HL-60 (cell line): ENCODE measurements around the gene CLK4.

Experiments
- DNase-seq, 2 experiments: peaks; one replicate each; pipeline ENCODE4 v3.0.0-alpha.2; 2010 to 2020; ENCODE audit warnings: low read depth in 1 of 2, low spot score in 1 of 2
- H3K27ac ChIP-seq: fragments of 250-450 bp; sonication (Bioruptor Pico); replicated peaks from 2 replicates; pipeline ENCODE4 v1.5.1; 2020; ENCODE audit warnings: mild to moderate bottlenecking, moderate library complexity
- H3K27me3 ChIP-seq: fragments of 250-450 bp; sonication (Bioruptor Pico); 2 replicates; pipeline ENCODE4 v1.5.1; 2021; ENCODE audit warnings: mild to moderate bottlenecking, moderate library complexity; ENCODE audit not compliant: insufficient read depth, poor library complexity, severe bottlenecking
- H3K4me3 ChIP-seq: replicated peaks from 2 replicates; pipeline ENCODE4 v1.5.1; 2011; ENCODE audit warnings: mild to moderate bottlenecking, control low read depth, low read length; ENCODE audit not compliant: insufficient read depth
- GABPA ChIP-seq: IDR thresholded peaks from 2 replicates; pipeline ENCODE4 v1.6.1; 2012; ENCODE audit warnings: low read depth
- POLR2AphosphoS5 ChIP-seq: IDR thresholded peaks from 2 replicates; pipeline ENCODE4 v1.6.1; 2012; ENCODE audit warnings: low read depth
- SPI1 ChIP-seq: IDR thresholded peaks from 2 replicates; pipeline ENCODE4 v1.6.1; 2012; ENCODE audit warnings: low read depth, mild to moderate bottlenecking, borderline replicate concordance
- TF ChIP-seq, protein P1 (sequence below): IDR thresholded peaks from 2 replicates; pipeline ENCODE4 v1.6.1; 2012; ENCODE audit warnings: low read depth; ENCODE audit not compliant: insufficient replicate concordance
- TF ChIP-seq, protein P2 (sequence below): IDR thresholded peaks from one replicate; pipeline ENCODE4 v1.5.1; 2011; ENCODE audit warnings: low read length, control low read depth, inconsistent platforms; ENCODE audit not compliant: insufficient read depth

CLK4 gene

DNA sequence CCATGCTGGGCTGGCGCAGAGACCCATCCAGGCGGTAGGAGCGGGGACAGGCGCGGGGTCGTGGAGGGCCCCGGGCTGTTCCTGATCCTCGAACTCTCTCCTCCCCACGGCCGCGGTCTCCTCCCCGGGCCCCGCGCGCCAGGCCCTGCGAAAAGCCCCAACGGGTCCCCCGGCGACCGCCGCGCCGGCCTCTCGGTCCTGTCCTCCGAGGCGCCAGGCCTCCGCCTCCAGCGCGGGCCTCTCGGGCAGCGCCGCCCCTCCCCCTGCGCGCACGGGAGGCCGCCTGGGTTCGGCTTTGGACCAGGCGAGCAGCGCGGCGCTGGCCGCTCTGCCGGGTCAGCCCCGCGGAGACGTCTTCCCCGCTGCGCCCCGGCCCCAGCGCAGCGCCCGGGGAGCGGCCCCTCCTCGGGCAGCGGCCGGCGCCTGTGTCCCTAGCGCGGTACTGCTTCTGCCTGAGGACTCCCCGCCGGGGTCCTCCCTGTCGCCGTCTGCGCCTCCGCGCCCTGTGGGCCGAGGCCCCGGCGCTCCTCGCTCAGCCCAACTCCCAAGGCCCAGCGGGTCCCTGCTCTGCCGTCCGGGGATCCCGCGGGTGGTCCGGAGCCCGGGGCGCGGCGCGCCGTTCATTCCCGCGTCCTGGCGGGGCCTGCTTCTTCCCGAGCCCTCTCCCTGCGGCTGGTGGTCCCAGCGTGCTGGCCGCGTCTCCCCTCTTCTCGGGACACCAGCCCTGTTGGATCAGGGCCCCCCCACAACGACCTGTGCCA, 50.1 kb downstream of the CLK4 start:
- H3K27ac ChIP-seq = no peak overlapping the region

DNA sequence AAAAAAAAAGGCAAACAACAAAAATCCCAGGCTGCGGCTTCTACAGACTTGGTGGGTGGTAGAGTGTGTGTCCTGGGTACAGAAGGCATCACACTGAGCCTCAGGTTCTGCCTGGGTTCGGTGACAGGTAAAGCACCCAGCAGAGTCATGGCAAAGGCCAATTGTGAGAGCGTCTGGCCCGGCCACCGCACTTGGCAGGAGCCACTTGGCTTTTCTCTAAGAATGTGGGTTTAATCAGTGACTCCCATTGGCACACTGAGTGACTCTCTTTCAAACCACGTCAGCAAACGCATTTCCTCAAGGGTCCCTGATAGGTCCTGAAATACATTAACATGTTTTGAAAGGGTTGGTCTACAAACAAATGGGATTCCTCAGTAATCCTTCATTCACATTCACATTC, 53.6 kb downstream of the CLK4 start:
- H3K27ac ChIP-seq = no peak overlapping the region
- TF ChIP-seq, protein P1, sequence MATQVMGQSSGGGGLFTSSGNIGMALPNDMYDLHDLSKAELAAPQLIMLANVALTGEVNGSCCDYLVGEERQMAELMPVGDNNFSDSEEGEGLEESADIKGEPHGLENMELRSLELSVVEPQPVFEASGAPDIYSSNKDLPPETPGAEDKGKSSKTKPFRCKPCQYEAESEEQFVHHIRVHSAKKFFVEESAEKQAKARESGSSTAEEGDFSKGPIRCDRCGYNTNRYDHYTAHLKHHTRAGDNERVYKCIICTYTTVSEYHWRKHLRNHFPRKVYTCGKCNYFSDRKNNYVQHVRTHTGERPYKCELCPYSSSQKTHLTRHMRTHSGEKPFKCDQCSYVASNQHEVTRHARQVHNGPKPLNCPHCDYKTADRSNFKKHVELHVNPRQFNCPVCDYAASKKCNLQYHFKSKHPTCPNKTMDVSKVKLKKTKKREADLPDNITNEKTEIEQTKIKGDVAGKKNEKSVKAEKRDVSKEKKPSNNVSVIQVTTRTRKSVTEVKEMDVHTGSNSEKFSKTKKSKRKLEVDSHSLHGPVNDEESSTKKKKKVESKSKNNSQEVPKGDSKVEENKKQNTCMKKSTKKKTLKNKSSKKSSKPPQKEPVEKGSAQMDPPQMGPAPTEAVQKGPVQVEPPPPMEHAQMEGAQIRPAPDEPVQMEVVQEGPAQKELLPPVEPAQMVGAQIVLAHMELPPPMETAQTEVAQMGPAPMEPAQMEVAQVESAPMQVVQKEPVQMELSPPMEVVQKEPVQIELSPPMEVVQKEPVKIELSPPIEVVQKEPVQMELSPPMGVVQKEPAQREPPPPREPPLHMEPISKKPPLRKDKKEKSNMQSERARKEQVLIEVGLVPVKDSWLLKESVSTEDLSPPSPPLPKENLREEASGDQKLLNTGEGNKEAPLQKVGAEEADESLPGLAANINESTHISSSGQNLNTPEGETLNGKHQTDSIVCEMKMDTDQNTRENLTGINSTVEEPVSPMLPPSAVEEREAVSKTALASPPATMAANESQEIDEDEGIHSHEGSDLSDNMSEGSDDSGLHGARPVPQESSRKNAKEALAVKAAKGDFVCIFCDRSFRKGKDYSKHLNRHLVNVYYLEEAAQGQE = no peak
- no peak for TF ChIP-seq POLR2AphosphoS5
- TF ChIP-seq, protein P2, sequence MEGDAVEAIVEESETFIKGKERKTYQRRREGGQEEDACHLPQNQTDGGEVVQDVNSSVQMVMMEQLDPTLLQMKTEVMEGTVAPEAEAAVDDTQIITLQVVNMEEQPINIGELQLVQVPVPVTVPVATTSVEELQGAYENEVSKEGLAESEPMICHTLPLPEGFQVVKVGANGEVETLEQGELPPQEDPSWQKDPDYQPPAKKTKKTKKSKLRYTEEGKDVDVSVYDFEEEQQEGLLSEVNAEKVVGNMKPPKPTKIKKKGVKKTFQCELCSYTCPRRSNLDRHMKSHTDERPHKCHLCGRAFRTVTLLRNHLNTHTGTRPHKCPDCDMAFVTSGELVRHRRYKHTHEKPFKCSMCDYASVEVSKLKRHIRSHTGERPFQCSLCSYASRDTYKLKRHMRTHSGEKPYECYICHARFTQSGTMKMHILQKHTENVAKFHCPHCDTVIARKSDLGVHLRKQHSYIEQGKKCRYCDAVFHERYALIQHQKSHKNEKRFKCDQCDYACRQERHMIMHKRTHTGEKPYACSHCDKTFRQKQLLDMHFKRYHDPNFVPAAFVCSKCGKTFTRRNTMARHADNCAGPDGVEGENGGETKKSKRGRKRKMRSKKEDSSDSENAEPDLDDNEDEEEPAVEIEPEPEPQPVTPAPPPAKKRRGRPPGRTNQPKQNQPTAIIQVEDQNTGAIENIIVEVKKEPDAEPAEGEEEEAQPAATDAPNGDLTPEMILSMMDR = no peak
- no peak for TF ChIP-seq SPI1
- no peak for TF ChIP-seq GABPA
- no peaks in the 10 kb centered on the region for H3K27me3 ChIP-seq
- no peak overlapping the region for H3K4me3 ChIP-seq
- DNase-seq = no peak

More for the DNA sequence above, 50.1 kb downstream of the CLK4 start:
- H3K4me3 ChIP-seq = no peak overlapping the region
- DNase-seq = no peak
- TF ChIP-seq, protein P1 = no peak
- H3K27me3 ChIP-seq = no peaks in the 10 kb centered on the region

DNA sequence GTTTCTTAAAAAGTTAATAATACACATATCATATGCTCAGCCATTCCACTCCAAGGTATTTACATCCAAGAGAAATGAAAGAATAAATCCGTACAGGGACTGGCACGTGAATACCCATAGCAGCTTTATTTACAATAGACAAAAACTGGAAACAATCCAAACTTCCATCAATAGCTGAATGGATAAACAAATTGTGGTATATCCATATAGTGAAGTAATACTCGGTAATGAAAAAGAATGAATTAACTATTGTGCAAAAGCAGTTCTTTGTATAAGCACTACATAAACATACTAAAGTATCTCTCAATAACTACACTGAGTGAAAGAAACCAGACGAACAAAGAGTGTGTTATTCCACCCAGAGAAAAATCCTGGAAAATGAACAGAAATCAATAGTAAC, 54.2 kb downstream of the CLK4 start:
- TF ChIP-seq, protein P1 = no peak
- TF ChIP-seq GABPA = no peak
- TF ChIP-seq, protein P2 = no peak
- no peak for TF ChIP-seq POLR2AphosphoS5
- TF ChIP-seq SPI1 = no peak

More for the DNA sequence above, 54.2 kb downstream of the CLK4 start:
- Histone ChIP-seq H3K4me3 (no peak overlapping the region), H3K27me3 (no peaks in the 10 kb centered on the region), H3K27ac (no peak overlapping the region)
- DNase-seq = no peak
